ENCODE results near the gene RABGEF1.
A peak's percentile ranks its signal among the peaks of the same experiment; 100 is the strongest.
"Not testable (repeated sequence)": the region's sequence is repeated elsewhere in the genome, so short reads cannot be mapped to it uniquely, and the experiment has no call there.

RABGEF1 gene

GRCh38 chr7:66735154-66735553 is 5.4 kb upstream of the RABGEF1 start:
- DNase-seq (ENCODE audit: low read depth in 2 of 2) = no peak

GRCh38 chr7:66735850-66736249 is 4.7 kb upstream of the RABGEF1 start:
- no peak for DNase-seq (ENCODE audit: low read depth in 2 of 2)

- DNase-seq (ENCODE audit: low read depth in 2 of 2) = no peak
These were observed 3.6 kb upstream of the RABGEF1 start for GRCh38 chr7:66736892-66737291.

- DNase-seq (ENCODE audit: low read depth in 2 of 2) = no peak
These were observed 2.9 kb upstream of the RABGEF1 start for GRCh38 chr7:66737667-66738066.

GRCh38 chr7:66739477-66739876 is 1.1 kb upstream of the RABGEF1 start:
- no peak for DNase-seq (ENCODE audit: low read depth in 2 of 2)

- peak in 1 of 2 donors; percentile 7 for DNase-seq (ENCODE audit: low read depth in 2 of 2)
These were observed 606 bp upstream of the RABGEF1 start for GRCh38 chr7:66739953-66740301.

- peak; percentile 33 to 39 for DNase-seq (ENCODE audit: low read depth in 2 of 2)
These were observed 612 bp downstream of the RABGEF1 start for GRCh38 chr7:66740980-66741709.

- DNase-seq (ENCODE audit: low read depth in 2 of 2) = no peak
These were observed 1.1 kb downstream of the RABGEF1 start for GRCh38 chr7:66741710-66742049.

- DNase-seq (ENCODE audit: low read depth in 2 of 2) = not testable (repeated sequence)
These were observed 1.8 kb downstream of the RABGEF1 start for GRCh38 chr7:66742298-66742697.

GRCh38 chr7:66743920-66744319 is 3.4 kb downstream of the RABGEF1 start:
- no peak for DNase-seq (ENCODE audit: low read depth in 2 of 2)

GRCh38 chr7:66747385-66747784 is 6.9 kb downstream of the RABGEF1 start:
- DNase-seq (ENCODE audit: low read depth in 2 of 2) = no peak

- no peak for DNase-seq (ENCODE audit: low read depth in 2 of 2)
These were observed 7.5 kb downstream of the RABGEF1 start for GRCh38 chr7:66747881-66748511.

GRCh38 chr7:66748791-66749190 is 8.3 kb downstream of the RABGEF1 start:
- DNase-seq (ENCODE audit: low read depth in 2 of 2) = no peak

- no peak for DNase-seq (ENCODE audit: low read depth in 2 of 2)
These were observed 11.4 kb downstream of the RABGEF1 start for GRCh38 chr7:66751945-66752344.

- no peak for DNase-seq (ENCODE audit: low read depth in 2 of 2)
These were observed 14.0 kb downstream of the RABGEF1 start for GRCh38 chr7:66754541-66754940.

- not testable (repeated sequence) for DNase-seq (ENCODE audit: low read depth in 2 of 2)
These were observed 14.5 kb downstream of the RABGEF1 start for GRCh38 chr7:66755059-66755458.

- not testable (repeated sequence) for DNase-seq (ENCODE audit: low read depth in 2 of 2)
These were observed 15.7 kb downstream of the RABGEF1 start for GRCh38 chr7:66756227-66756626.

GRCh38 chr7:66756889-66757288 is 16.4 kb downstream of the RABGEF1 start:
- DNase-seq (ENCODE audit: low read depth in 2 of 2) = no peak

GRCh38 chr7:66757939-66758338 is 17.4 kb downstream of the RABGEF1 start:
- DNase-seq (ENCODE audit: low read depth in 2 of 2) = no peak

GRCh38 chr7:66758950-66759628 is 18.6 kb downstream of the RABGEF1 start:
- peak in 1 of 2 donors; percentile 23 for DNase-seq (ENCODE audit: low read depth in 2 of 2)

- DNase-seq (ENCODE audit: low read depth in 2 of 2) = not testable (repeated sequence)
These were observed 22.6 kb downstream of the RABGEF1 start for GRCh38 chr7:66763183-66763582.

- DNase-seq (ENCODE audit: low read depth in 2 of 2) = not testable (repeated sequence)
These were observed 23.3 kb downstream of the RABGEF1 start for GRCh38 chr7:66763633-66764355.

Data from stimulated activated CD8-positive, alpha-beta memory T cell treated with anti-CD3 and anti-CD28 coated beads, Interleukin-2, amount 100 ng/mL, for 48 hours (primary cell).